Smooth muscle cell (in vitro differentiated cells): ENCODE measurements around the gene DAZAP1. TPM values are rescaled to one million over a fixed set of nuclear protein-coding genes. Genes with fewer than 3 reads are reported as not detected.
A peak's percentile ranks its signal among the peaks of the same experiment; 100 is the strongest.

Source experiments
- DNase-seq: peaks from one replicate; lab custom pipeline; 2025; ENCODE audit not compliant: unreplicated experiment; lab: John Stamatoyannopoulos, UW
- H2AFZ ChIP-seq: fragments of 200-600 bp; sonication (generic); 2 replicates; pipeline ENCODE4 v1.6.0; 2016; ENCODE audit warnings: antibody characterized with exemption, low read depth, mild to moderate bottlenecking
- H3F3A ChIP-seq: fragments of 200-600 bp; sonication (generic); 2 replicates; pipeline ENCODE4 v1.6.0; 2017; ENCODE audit warnings: antibody characterized with exemption, low read depth
- H3K27ac ChIP-seq: fragments of 200-600 bp; sonication (generic); 2 replicates; pipeline ENCODE4 v1.5.1; 2016; ENCODE audit warnings: low read depth, mild to moderate bottlenecking
- H3K27me3 ChIP-seq: fragments of 200-600 bp; sonication (generic); 2 replicates; pipeline ENCODE4 v1.6.1; 2016; ENCODE audit warnings: low read depth, mild to moderate bottlenecking
- H3K36me3 ChIP-seq: fragments of 200-600 bp; sonication (generic); 2 replicates; pipeline ENCODE4 v1.5.1; 2016; ENCODE audit warnings: low read depth
- H3K4me1 ChIP-seq: fragments of 200-600 bp; sonication (generic); 2 replicates; pipeline ENCODE4 v1.5.1; 2016; ENCODE audit warnings: low read depth
- H3K4me2 ChIP-seq: fragments of 200-600 bp; sonication (generic); 2 replicates; pipeline ENCODE4 v1.6.0; 2016; ENCODE audit warnings: mild to moderate bottlenecking
- H3K4me3 ChIP-seq: fragments of 200-600 bp; sonication (generic); 2 replicates; pipeline ENCODE4 v1.5.1; 2016; ENCODE audit warnings: mild to moderate bottlenecking
- H3K79me2 ChIP-seq: fragments of 200-600 bp; sonication (generic); 2 replicates; pipeline ENCODE4 v1.6.0; 2016; ENCODE audit warnings: low read depth, mild to moderate bottlenecking
- H3K9ac ChIP-seq: fragments of 200-600 bp; sonication (generic); 2 replicates; pipeline ENCODE4 v1.6.0; 2016; ENCODE audit warnings: low read depth
- H3K9me3 ChIP-seq: fragments of 200-600 bp; sonication (generic); replicated peaks from 2 replicates; pipeline ENCODE4 v1.5.1; 2016; ENCODE audit warnings: low read depth
- H4K20me1 ChIP-seq: fragments of 200-600 bp; sonication (generic); 2 replicates; pipeline ENCODE4 v1.6.0; 2016; ENCODE audit warnings: low read depth
- WGBS: methylation state at CpG from one replicate; pipeline ENCODE4 v1.1.7; 2016; ENCODE audit warnings: low lambda C conversion rate; 5-methylcytosine and 5-hydroxymethylcytosine counted together
- polyA plus RNA-seq: library from polyadenylated mRNA; unstranded; fragments of >200 nt; fragmentation: Nextera tagmentation; extraction: Ambion mirVana; gene quantifications from 2 replicates; pipeline ENCODE4 v1.2.1, GENCODE V29; 2016
- total RNA-seq: library from RNA; depleted of rRNA; stranded (reverse); fragments of >200 nt; gene quantifications from 2 replicates; pipeline ENCODE4 v1.2.3, GENCODE V29; 2014
- TF ChIP-seq, protein P1 (sequence below): fragments of 200-600 bp; sonication (generic); IDR thresholded peaks from 2 replicates; pipeline ENCODE4 v1.5.1; 2017; ENCODE audit warnings: borderline replicate concordance, mild to moderate bottlenecking, antibody characterized with exemption; ENCODE audit not compliant: insufficient read depth, poor library complexity, severe bottlenecking

Gene DAZAP1
- total and polyA plus RNA-seq, 2 experiments from 2014 or later, result 35.5 to 41.7 TPM

DNA sequence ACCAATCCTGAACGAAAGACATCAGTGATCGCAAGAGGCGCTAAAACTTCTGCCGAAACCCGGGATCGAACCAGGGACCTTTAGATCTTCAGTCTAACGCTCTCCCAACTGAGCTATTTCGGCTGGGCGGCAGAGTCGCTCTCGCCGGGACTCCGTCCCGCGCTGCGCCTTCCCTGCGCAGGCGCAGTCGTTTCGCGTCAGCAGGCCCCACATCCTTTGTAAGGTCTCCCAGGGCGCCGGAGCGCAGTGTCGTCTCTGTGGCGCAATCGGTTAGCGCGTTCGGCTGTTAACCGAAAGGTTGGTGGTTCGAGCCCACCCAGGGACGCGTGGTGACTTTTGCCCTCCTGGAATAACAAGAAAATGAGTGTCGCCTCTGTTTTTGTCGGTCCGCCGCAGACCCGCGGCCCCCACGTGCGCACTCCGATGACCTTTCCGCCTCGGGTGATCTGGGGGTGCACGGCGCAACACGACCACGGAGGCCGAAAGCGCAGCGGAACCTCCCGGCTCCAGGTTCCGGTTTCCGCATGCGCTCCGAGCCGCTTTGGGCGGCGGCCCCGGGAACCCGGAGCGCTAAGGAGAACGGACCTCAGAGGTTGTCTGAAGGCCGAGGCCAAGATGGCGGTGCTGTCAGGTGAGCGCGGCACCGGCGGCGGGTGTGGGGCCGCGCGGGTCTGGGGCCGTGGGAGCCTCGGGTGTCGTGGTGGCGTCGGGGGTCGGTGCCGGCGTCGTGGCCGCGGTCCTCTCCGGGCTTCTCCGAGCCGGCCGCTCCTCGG is 23.9 kb upstream of the DAZAP1 start, which contains the start of gene NDUFS7:
Gene NDUFS7, plus strand, starts transcription at position 596 of the 773 bp plus-strand sequence. Its CDS starts 20 bp downstream, at position 616.
- peak within 1 kb of the TSS; percentile 96 for H3K4me2 ChIP-seq
- H3K27me3 ChIP-seq, result no peaks in the 10 kb centered on the region
- TF ChIP-seq, protein P1, sequence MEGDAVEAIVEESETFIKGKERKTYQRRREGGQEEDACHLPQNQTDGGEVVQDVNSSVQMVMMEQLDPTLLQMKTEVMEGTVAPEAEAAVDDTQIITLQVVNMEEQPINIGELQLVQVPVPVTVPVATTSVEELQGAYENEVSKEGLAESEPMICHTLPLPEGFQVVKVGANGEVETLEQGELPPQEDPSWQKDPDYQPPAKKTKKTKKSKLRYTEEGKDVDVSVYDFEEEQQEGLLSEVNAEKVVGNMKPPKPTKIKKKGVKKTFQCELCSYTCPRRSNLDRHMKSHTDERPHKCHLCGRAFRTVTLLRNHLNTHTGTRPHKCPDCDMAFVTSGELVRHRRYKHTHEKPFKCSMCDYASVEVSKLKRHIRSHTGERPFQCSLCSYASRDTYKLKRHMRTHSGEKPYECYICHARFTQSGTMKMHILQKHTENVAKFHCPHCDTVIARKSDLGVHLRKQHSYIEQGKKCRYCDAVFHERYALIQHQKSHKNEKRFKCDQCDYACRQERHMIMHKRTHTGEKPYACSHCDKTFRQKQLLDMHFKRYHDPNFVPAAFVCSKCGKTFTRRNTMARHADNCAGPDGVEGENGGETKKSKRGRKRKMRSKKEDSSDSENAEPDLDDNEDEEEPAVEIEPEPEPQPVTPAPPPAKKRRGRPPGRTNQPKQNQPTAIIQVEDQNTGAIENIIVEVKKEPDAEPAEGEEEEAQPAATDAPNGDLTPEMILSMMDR, result no peak
- H3K4me3 ChIP-seq, result peak within 1 kb of the TSS; percentile 82
- peaks cover 15% of the 10 kb centered on the region for H3K4me1 ChIP-seq
- peaks cover 8% of the 10 kb centered on the region for H3F3A ChIP-seq
- H3K27ac ChIP-seq, result peak within 1 kb of the TSS; percentile 36
- peaks cover 25% of the 10 kb centered on the region for H3K79me2 ChIP-seq
- H4K20me1 ChIP-seq, result peaks cover 5% of the 10 kb centered on the region
- peak within 1 kb of the TSS; percentile 86 for H3K9ac ChIP-seq
- DNase-seq, result peak; percentile 94
- no peaks in the 10 kb centered on the region for H3K9me3 ChIP-seq
- peak within 1 kb of the TSS; percentile 68 for H2AFZ ChIP-seq
- H3K36me3 ChIP-seq, result no peaks in the 10 kb centered on the region
- WGBS, result under 1% methylated on average over 88 of the region's 90 CpGs

DNA sequence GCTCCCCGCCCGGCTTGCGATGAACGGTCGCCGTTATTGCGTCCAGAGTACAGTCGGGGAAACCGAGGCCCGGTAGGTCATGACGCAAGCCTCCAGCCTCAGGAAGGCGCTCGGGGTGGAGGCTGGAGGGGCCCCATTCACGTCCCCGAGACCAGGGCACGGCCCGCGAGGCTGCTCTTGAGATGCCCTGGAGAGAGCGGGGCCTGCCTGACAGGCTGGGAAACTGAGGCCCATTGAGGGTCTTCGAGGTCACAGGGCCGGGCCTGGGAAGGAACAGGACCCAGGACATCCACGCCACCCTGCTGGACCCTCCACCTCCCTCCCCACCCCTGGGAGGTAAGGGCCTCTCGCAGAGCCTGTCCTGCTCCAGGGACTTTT is 23.3 kb upstream of the DAZAP1 start:
- Histone ChIP-seq H2AFZ (peak overlapping the region; percentile 68), H3K4me3 (peak overlapping the region; percentile 82), H3K27me3 (no peaks in the 10 kb centered on the region), H3K4me1 (peaks cover 15% of the 10 kb centered on the region), H3K9me3 (no peaks in the 10 kb centered on the region), H3K79me2 (peaks cover 25% of the 10 kb centered on the region), H3F3A (peaks cover 8% of the 10 kb centered on the region), H4K20me1 (peaks cover 5% of the 10 kb centered on the region), H3K36me3 (no peaks in the 10 kb centered on the region), H3K4me2 (peak overlapping the region; percentile 96), H3K9ac (peak overlapping the region; percentile 86), H3K27ac (peak overlapping the region; percentile 36)
- WGBS, result 1% methylated on average over 23 of the region's 23 CpGs
- TF ChIP-seq, protein P1, result no peak
- DNase-seq, result no peak

- H3K4me3 ChIP-seq, result peak overlapping the region; percentile 82
- DNase-seq, result no peak
- peak overlapping the region; percentile 86 for H3K9ac ChIP-seq
- peaks cover 8% of the 10 kb centered on the region for H3F3A ChIP-seq
- H3K4me2 ChIP-seq, result peak overlapping the region; percentile 96
- no peaks in the 10 kb centered on the region for H3K9me3 ChIP-seq
- H3K36me3 ChIP-seq, result no peaks in the 10 kb centered on the region
- TF ChIP-seq, protein P1, result no peak
- peak overlapping the region; percentile 68 for H2AFZ ChIP-seq
- peaks cover 25% of the 10 kb centered on the region for H3K79me2 ChIP-seq
- H3K27me3 ChIP-seq, result no peaks in the 10 kb centered on the region
- H3K4me1 ChIP-seq, result peaks cover 15% of the 10 kb centered on the region
- H3K27ac ChIP-seq, result peak overlapping the region; percentile 36
- WGBS, result 58% methylated on average over 17 of the region's 17 CpGs
- peaks cover 5% of the 10 kb centered on the region for H4K20me1 ChIP-seq
These were observed 22.8 kb upstream of the DAZAP1 start for GRCh38 chr19:1384478-1385110.
